CD4-positive, alpha-beta T cell (primary cell): ENCODE results near the gene SERPINA12. TPM values are rescaled to one million over a fixed set of nuclear protein-coding genes. Genes with fewer than 3 reads are reported as not detected.

Experiments
- ATAC-seq: fragments of 200-7000 bp; cut with Tn5 transposase; one replicate; pipeline ENCODE4 v1.10.0; 2022; ENCODE audit warnings: mild to moderate bottlenecking; ENCODE audit not compliant: poor library complexity
- CTCF ChIA-PET: fragments of 350-600 bp; sonication (Branson Sonifier 250); formaldehyde crosslinking; loops from one replicate; lab custom pipeline; 2021; ENCODE audit warnings: antibody characterized with exemption, inconsistent platforms; lab: Charles Lee
- POLR2A ChIA-PET: fragments of 350-600 bp; sonication (Branson Sonifier 250); formaldehyde crosslinking; loops from one replicate; lab custom pipeline; 2021; ENCODE audit warnings: antibody characterized with exemption, inconsistent platforms; lab: Charles Lee
- DNase-seq, 14 experiments: peaks; one replicate each; pipeline ENCODE4 v3.0.0-alpha.2; 2013 to 2020; ENCODE audit warnings: mixed read lengths in 2 of 14
- H3K27ac ChIP-seq, 2 donors: one replicate each; pipeline versions ENCODE4 v1.5.1 to v1.7.0; 2013; ENCODE audit warnings: low read length in 2 of 2, low read depth in 1 of 2, mild to moderate bottlenecking in 1 of 2
- H3K27me3 ChIP-seq, 2 experiments: 1 replicate in 1 of 2; 2 replicates in 1 of 2; pipeline versions ENCODE4 v1.6.1 to v1.7.0; 2013; ENCODE audit warnings: low read length in 2 of 2, control low read depth in 1 of 2, mild to moderate bottlenecking in 1 of 2, moderate library complexity in 1 of 2; ENCODE audit not compliant: insufficient read depth in 2 of 2, control insufficient read depth in 1 of 2
- H3K36me3 ChIP-seq: one replicate; pipeline ENCODE4 v1.6.1; 2013; ENCODE audit warnings: low read length, control low read depth; ENCODE audit not compliant: insufficient read depth
- H3K4me1 ChIP-seq: one replicate; pipeline ENCODE4 v1.6.1; 2013; ENCODE audit warnings: low read length, control low read depth; ENCODE audit not compliant: insufficient read depth
- H3K4me3 ChIP-seq: one replicate; pipeline ENCODE4 v1.5.1; 2013; ENCODE audit warnings: mild to moderate bottlenecking, low read length, moderate library complexity
- H3K9me3 ChIP-seq, 2 experiments: 1 replicate in 1 of 2; 2 replicates in 1 of 2; pipeline versions ENCODE4 v1.6.1 to v1.7.0; 2013; ENCODE audit warnings: low read length in 2 of 2, mild to moderate bottlenecking in 2 of 2, control low read depth in 1 of 2, moderate library complexity in 1 of 2; ENCODE audit not compliant: control insufficient read depth in 1 of 2, insufficient read depth in 1 of 2
- H3K27ac Mint-ChIP-seq: one replicate; pipeline ENCODE4 v1.8.0; 2020; ENCODE audit warnings: mixed read lengths
- H3K27me3 Mint-ChIP-seq: one replicate; pipeline ENCODE4 v1.8.0; 2021; ENCODE audit warnings: mixed read lengths
- H3K36me3 Mint-ChIP-seq: one replicate; pipeline ENCODE4 v1.8.0; 2021; ENCODE audit warnings: low read depth, mixed read lengths
- H3K4me1 Mint-ChIP-seq: one replicate; pipeline ENCODE4 v1.8.0; 2021; ENCODE audit warnings: low read depth, mixed read lengths
- H3K4me3 Mint-ChIP-seq: one replicate; pipeline ENCODE4 v1.8.0; 2020; ENCODE audit warnings: mild to moderate bottlenecking, mixed read lengths
- H3K9me3 Mint-ChIP-seq: one replicate; pipeline ENCODE4 v1.8.0; 2020; ENCODE audit warnings: mixed read lengths
- CTCF ChIP-seq: fragments of 200-600 bp; IDR thresholded peaks from one replicate; pipeline ENCODE4 v1.8.0; 2022; ENCODE audit warnings: antibody characterized with exemption, mild to moderate bottlenecking
- intact Hi-C, 2 experiments: fragments of 100-400 bp; cut with DNase I in 1 of 2; cut with micrococcal nuclease in 1 of 2; formaldehyde crosslinking; loops; one replicate each; pipeline versions ENCODE4 v1.15.1 to v1.9.0; 2023 to 2025; cut with DNase I, micrococcal nuclease
- total RNA-seq, 174 experiments: library from RNA in 2 of 174; stranded (reverse) in 2 of 174; gene quantifications; one replicate each; pipeline ENCODE4 v1.2.3 and lab custom pipeline; 2021 to 2026

The SERPINA12 gene
- total RNA-seq, 2 experiments from 2014 or later = not detected

GRCh38 chr14:94449930-94450329 lies 59.3 kb downstream of the SERPINA12 start:
- no peak for ATAC-seq
- POLR2A ChIA-PET = no interaction called here
- peaks cover 35% of the 10 kb centered on the region for H3K27me3 Mint-ChIP-seq
- DNase-seq = no peak
- Histone ChIP-seq H3K4me3 (no peak overlapping the region), H3K36me3 (no peaks in the 10 kb centered on the region), H3K4me1 (no peaks in the 10 kb centered on the region), H3K9me3 (no peaks in the 10 kb centered on the region), H3K27me3 (no peaks in the 10 kb centered on the region), H3K27ac (no peak overlapping the region)
- H3K4me1 Mint-ChIP-seq = no peaks in the 10 kb centered on the region
- no peak overlapping the region for H3K4me3 Mint-ChIP-seq
- TF ChIP-seq CTCF = no peak
- CTCF ChIA-PET = no interaction called here
- intact Hi-C loops = loop anchor here in 1 of 2 experiments (1.0 kb wide), 1 partner anchor 26 kb away; no protein-coding TSS in a partner anchor
- H3K9me3 Mint-ChIP-seq = peaks cover 7% of the 10 kb centered on the region
- no peak overlapping the region for H3K27ac Mint-ChIP-seq
- no peaks in the 10 kb centered on the region for H3K36me3 Mint-ChIP-seq

DNA sequence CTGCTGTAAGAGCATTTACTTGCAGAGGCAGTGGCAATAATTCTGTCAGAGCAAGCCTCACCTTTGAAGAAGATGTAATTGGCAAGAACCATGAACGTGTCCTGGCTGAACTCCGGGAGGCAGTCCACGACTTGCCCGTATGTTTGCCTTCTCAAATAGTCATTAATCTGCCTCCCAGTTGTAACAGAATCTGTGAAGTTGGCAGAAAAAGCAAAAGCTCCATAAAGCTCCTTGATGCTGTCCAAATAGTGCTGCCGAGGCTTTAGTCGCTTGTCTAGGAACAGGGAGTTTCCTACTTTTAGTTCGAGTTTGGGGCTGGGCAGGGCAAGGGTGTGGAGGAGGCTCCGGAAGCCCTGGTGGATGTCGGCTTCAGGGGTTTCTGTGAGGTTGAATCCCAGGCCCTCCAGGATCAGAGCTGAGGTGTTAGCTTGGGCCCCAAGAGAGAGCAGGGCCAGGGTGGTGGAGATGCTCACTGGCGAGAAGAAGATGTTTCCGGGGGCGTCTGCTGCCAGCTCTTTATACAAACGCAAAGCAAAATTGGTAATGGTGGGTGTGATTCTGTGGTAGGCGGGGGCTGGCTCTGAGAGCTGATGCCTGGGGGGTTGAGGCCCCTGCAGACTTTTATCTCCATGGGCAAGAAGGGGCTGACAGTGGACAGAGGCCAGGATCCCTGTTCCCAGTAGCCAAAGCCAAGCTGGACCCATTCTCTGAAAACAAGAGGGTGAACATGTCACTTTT lies 61.0 kb downstream of the SERPINA12 start:
- H3K27me3 Mint-ChIP-seq = peaks cover 18% of the 10 kb centered on the region
- H3K4me3 ChIP-seq = no peak overlapping the region
- H3K36me3 ChIP-seq = no peaks in the 10 kb centered on the region
- no peak for DNase-seq
- H3K9me3 Mint-ChIP-seq = no peaks in the 10 kb centered on the region
- H3K27ac Mint-ChIP-seq = no peak overlapping the region
- no peak for TF ChIP-seq CTCF
- no peaks in the 10 kb centered on the region for H3K4me1 Mint-ChIP-seq
- H3K27ac ChIP-seq = no peak overlapping the region
- ChIA-PET CTCF (no interaction called here), POLR2A (no interaction called here)
- no peaks in the 10 kb centered on the region for H3K27me3 ChIP-seq
- intact Hi-C loops = no loop called here
- H3K4me1 ChIP-seq = no peaks in the 10 kb centered on the region
- no peaks in the 10 kb centered on the region for H3K9me3 ChIP-seq
- no peak for ATAC-seq
- no peaks in the 10 kb centered on the region for H3K36me3 Mint-ChIP-seq
- no peak overlapping the region for H3K4me3 Mint-ChIP-seq

- DNase-seq (no peak), ATAC-seq (no peak)
- peaks cover 0 to 3% of the 10 kb centered on the region in 2 experiments for H3K9me3 ChIP-seq
- H3K27me3 ChIP-seq = no peaks in the 10 kb centered on the region
- H3K9me3 Mint-ChIP-seq = no peaks in the 10 kb centered on the region
- H3K4me1 ChIP-seq = no peaks in the 10 kb centered on the region
- H3K4me3 ChIP-seq = no peak overlapping the region
- POLR2A ChIA-PET = no interaction called here
- H3K36me3 ChIP-seq = no peaks in the 10 kb centered on the region
- no peak overlapping the region for H3K27ac Mint-ChIP-seq
- H3K27me3 Mint-ChIP-seq = peaks cover 14% of the 10 kb centered on the region
- no peaks in the 10 kb centered on the region for H3K36me3 Mint-ChIP-seq
- no peak for TF ChIP-seq CTCF
- CTCF ChIA-PET = no interaction called here
- H3K4me3 Mint-ChIP-seq = no peak overlapping the region
- intact Hi-C loops = no loop called here
- no peak overlapping the region for H3K27ac ChIP-seq
- H3K4me1 Mint-ChIP-seq = no peaks in the 10 kb centered on the region
These were observed 62.1 kb downstream of the SERPINA12 start for GRCh38 chr14:94447206-94447605.
